NCI-H1436 (cell line): ENCODE measurements around the gene AEBP2.
"Not testable (repeated sequence)": the region's sequence is repeated elsewhere in the genome, so short reads cannot be mapped to it uniquely, and the experiment has no call there.

Experiments used
- DNase-seq: peaks from one replicate; lab custom pipeline; 2025; lab: John Stamatoyannopoulos, UW

The AEBP2 gene

GRCh38 chr12:19507823-19508222 is 68.5 kb downstream of the AEBP2 start:
- no peak for DNase-seq

GRCh38 chr12:19510461-19510860 is 71.2 kb downstream of the AEBP2 start:
- no peak for DNase-seq

GRCh38 chr12:19515179-19515578 is 75.9 kb downstream of the AEBP2 start:
- DNase-seq = no peak

GRCh38 chr12:19517583-19517982 is 78.3 kb downstream of the AEBP2 start:
- no peak for DNase-seq

- no peak for DNase-seq
Observed at GRCh38 chr12:19518209-19518608, 78.9 kb downstream of the AEBP2 start.

- DNase-seq = no peak
Observed at GRCh38 chr12:19520646-19521415, 81.5 kb downstream of the AEBP2 start.

GRCh38 chr12:19525274-19525673 is 86.0 kb downstream of the AEBP2 start:
- no peak for DNase-seq

- DNase-seq = no peak
Observed at GRCh38 chr12:19527866-19528265, 88.6 kb downstream of the AEBP2 start.

GRCh38 chr12:19528750-19529149 is 89.5 kb downstream of the AEBP2 start:
- DNase-seq = no peak

GRCh38 chr12:19529951-19530636 is 90.8 kb downstream of the AEBP2 start:
- DNase-seq = no peak

- DNase-seq = no peak
Observed at GRCh38 chr12:19530637-19531023, 91.3 kb downstream of the AEBP2 start.

- no peak for DNase-seq
Observed at GRCh38 chr12:19533567-19533966, 94.3 kb downstream of the AEBP2 start.

- no peak for DNase-seq
Observed at GRCh38 chr12:19539071-19539470, 99.8 kb downstream of the AEBP2 start.

- no peak for DNase-seq
Observed at GRCh38 chr12:19539836-19540235, 100.5 kb downstream of the AEBP2 start.

- no peak for DNase-seq
Observed at GRCh38 chr12:19542606-19543005, 103.3 kb downstream of the AEBP2 start.

- no peak for DNase-seq
Observed at GRCh38 chr12:19544353-19544752, 105.1 kb downstream of the AEBP2 start.

- DNase-seq = no peak
Observed at GRCh38 chr12:19545301-19545700, 106.0 kb downstream of the AEBP2 start.

- DNase-seq = no peak
Observed at GRCh38 chr12:19546027-19546426, 106.7 kb downstream of the AEBP2 start.

GRCh38 chr12:19546611-19547162 is 107.4 kb downstream of the AEBP2 start:
- no peak for DNase-seq

- DNase-seq = no peak
Observed at GRCh38 chr12:19547271-19547671, 108.0 kb downstream of the AEBP2 start.

- DNase-seq = no peak
Observed at GRCh38 chr12:19548834-19549233, 109.5 kb downstream of the AEBP2 start.

- no peak for DNase-seq
Observed at GRCh38 chr12:19550626-19551025, 111.3 kb downstream of the AEBP2 start.

- not testable (repeated sequence) for DNase-seq
Observed at GRCh38 chr12:19552441-19553097, 113.3 kb downstream of the AEBP2 start.
